Activated CD4-positive, alpha-beta T cell treated with anti-CD3 and anti-CD28 coated beads for 4 hours (primary cell): Measurements from ENCODE around the gene PRDX3.

Experiments
- DNase-seq, 2 donors: peaks; one replicate each; pipeline ENCODE4 v3.0.0-alpha.2; 2020

The PRDX3 gene

GRCh38 chr10:119119400-119119799 lies 59.2 kb downstream of the PRDX3 start:
- no peak for DNase-seq

DNA sequence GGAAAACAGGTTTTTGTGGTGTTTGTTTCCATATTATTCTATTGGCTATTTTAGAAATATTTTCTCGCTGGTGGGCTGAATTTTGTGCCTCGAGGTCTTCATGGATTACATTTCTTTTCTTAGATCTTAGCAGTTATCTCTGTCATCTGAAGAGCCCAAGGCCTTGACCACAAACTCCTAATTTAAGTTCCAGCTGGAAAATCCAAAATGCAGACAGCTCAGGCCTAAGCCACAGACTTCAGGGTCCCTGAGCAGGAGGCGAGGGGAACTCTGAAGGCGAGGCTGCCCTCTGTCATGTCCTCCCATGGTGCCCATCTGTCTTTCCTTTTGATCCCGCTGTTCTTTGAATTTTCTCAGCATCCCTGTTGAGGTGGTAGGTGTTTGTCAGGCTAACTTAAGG lies 60.4 kb downstream of the PRDX3 start:
- no peak for DNase-seq
